SK-N-SH (cell line): Measurements from ENCODE around the gene CIB4. TPM values are rescaled to one million over a fixed set of nuclear protein-coding genes. Genes with fewer than 3 reads are reported as not detected.

Experiments
- CTCF ChIA-PET: fragments of 300-600, 350-600 bp; formaldehyde crosslinking; extraction: SDS; loops from one replicate; lab custom pipeline; 2021; lab: Yijun Ruan, JAX
- POLR2A ChIA-PET: fragments of 350-600 bp; sonication (Branson Sonifier 250); formaldehyde crosslinking; extraction: SDS; loops from one replicate; lab custom pipeline; 2020; ENCODE audit warnings: antibody characterized with exemption, inconsistent platforms; lab: Yijun Ruan, JAX
- DNase-seq: peaks from one replicate; pipeline ENCODE4 v3.0.0; 2012
- H2AFZ ChIP-seq: fragments of 200-600 bp; sonication (generic); 2 replicates; pipeline ENCODE4 v1.8.1; 2016; ENCODE audit warnings: antibody characterized with exemption, mild to moderate bottlenecking, low read depth
- H3F3A ChIP-seq: fragments of 200-600 bp; sonication (generic); replicated peaks from 2 replicates; pipeline ENCODE3; 2016; ENCODE audit warnings: antibody characterized with exemption, mild to moderate bottlenecking; ENCODE audit not compliant: insufficient read depth
- H3K27ac ChIP-seq, 2 experiments: fragments of 200-500 bp in 1 of 2; fragments of 200-600 bp in 1 of 2; sonication (Bioruptor generic) in 1 of 2; sonication (generic), shearing (Covaris generic) in 1 of 2; 2 replicates each; pipeline versions ENCODE4 v1.5.1 to v1.6.1; 2014 to 2016; ENCODE audit warnings: low read depth in 2 of 2, inconsistent platforms in 1 of 2, low read length in 1 of 2, mild to moderate bottlenecking in 1 of 2, mixed read lengths in 1 of 2
- H3K27me3 ChIP-seq: fragments of 200-600 bp; sonication (generic), shearing (Covaris generic); 2 replicates; pipeline ENCODE4 v1.6.1; 2016; ENCODE audit warnings: mixed run types; ENCODE audit not compliant: insufficient read depth
- H3K36me3 ChIP-seq, 2 experiments: fragments of 200-500 bp in 1 of 2; fragments of 200-600 bp in 1 of 2; sonication (Bioruptor generic) in 1 of 2; sonication (generic) in 1 of 2; replicated peaks in 1 of 2; 2 replicates each; pipeline versions ENCODE3 to v1.5.1; 2014 to 2016; ENCODE audit warnings: low read length in 1 of 2, mild to moderate bottlenecking in 1 of 2; ENCODE audit not compliant: insufficient read depth in 2 of 2, control insufficient read depth in 1 of 2
- H3K4me1 ChIP-seq, 2 experiments: fragments of 200-500 bp in 1 of 2; fragments of 200-600 bp in 1 of 2; sonication (Bioruptor generic) in 1 of 2; sonication (generic), shearing (Covaris generic) in 1 of 2; 2 replicates each; pipeline versions ENCODE4 v1.5.1 to v1.6.1; 2014 to 2016; ENCODE audit warnings: low read depth in 1 of 2, low read length in 1 of 2, mixed run types in 1 of 2; ENCODE audit not compliant: insufficient read depth in 2 of 2, control insufficient read depth in 1 of 2
- H3K4me2 ChIP-seq: fragments of 200-600 bp; sonication (generic), shearing (Covaris generic); 2 replicates; pipeline ENCODE4 v1.6.1; 2017; ENCODE audit warnings: mixed run types
- H3K4me3 ChIP-seq, 2 experiments: fragments of 200-500 bp in 1 of 2; fragments of 200-600 bp in 1 of 2; sonication (Bioruptor generic) in 1 of 2; sonication (generic), shearing (Covaris generic) in 1 of 2; 2 replicates each; pipeline versions ENCODE4 v1.5.1 to v1.8.1; 2014 to 2016; ENCODE audit warnings: low read depth in 2 of 2, inconsistent platforms in 1 of 2, low read length in 1 of 2, mild to moderate bottlenecking in 1 of 2, mixed read lengths in 1 of 2, moderate library complexity in 1 of 2
- H3K79me2 ChIP-seq: fragments of 200-600 bp; sonication (generic); 2 replicates; pipeline ENCODE4 v1.8.1; 2017; ENCODE audit warnings: mild to moderate bottlenecking; ENCODE audit not compliant: insufficient read depth
- H3K9ac ChIP-seq: fragments of 200-600 bp; sonication (generic); 2 replicates; pipeline ENCODE4 v1.6.1; 2017; ENCODE audit warnings: mixed run types
- H3K9me2 ChIP-seq: fragments of 200-600 bp; sonication (generic); 2 replicates; pipeline ENCODE4 v1.6.1; 2017; ENCODE audit warnings: mixed run types
- H3K9me3 ChIP-seq: fragments of 200-600 bp; sonication (generic); 2 replicates; pipeline ENCODE4 v1.6.1; 2017; ENCODE audit warnings: mixed run types, mild to moderate bottlenecking, moderate library complexity
- H4K20me1 ChIP-seq: fragments of 200-600 bp; sonication (generic); 2 replicates; pipeline ENCODE4 v1.6.1; 2017; ENCODE audit warnings: mild to moderate bottlenecking, mixed run types; ENCODE audit not compliant: insufficient read depth
- CTCF ChIP-seq: fragments of 200-600 bp; sonication (generic); IDR thresholded peaks from 2 replicates; pipeline ENCODE4 v1.6.1; 2017; ENCODE audit warnings: antibody characterized with exemption, mild to moderate bottlenecking, moderate library complexity
- EZH2phosphoT487 ChIP-seq: fragments of 200-600 bp; sonication (generic); IDR thresholded peaks from 2 replicates; pipeline ENCODE4 v1.6.1; 2017; ENCODE audit warnings: low read depth, mixed run types, mild to moderate bottlenecking, antibody characterized with exemption, moderate library complexity, borderline replicate concordance
- GATA2 ChIP-seq: sonication (generic); formaldehyde crosslinking; IDR thresholded peaks from 2 replicates; pipeline ENCODE4 v1.5.0; 2020; ENCODE audit warnings: mild to moderate bottlenecking, missing genetic modification reagents
- JUND ChIP-seq: IDR thresholded peaks from 2 replicates; pipeline ENCODE4 v1.4.0; 2012
- MEF2A ChIP-seq: IDR thresholded peaks from 2 replicates; pipeline ENCODE4 v1.4.0; 2012; ENCODE audit warnings: low read depth, borderline replicate concordance
- PBX3 ChIP-seq: IDR thresholded peaks from 2 replicates; pipeline ENCODE4; 2012
- POLR2AphosphoS5 ChIP-seq: IDR thresholded peaks from 2 replicates; pipeline ENCODE4 v1.6.1; 2012; ENCODE audit warnings: low read depth, low read length
- REST ChIP-seq: IDR thresholded peaks from 2 replicates; pipeline ENCODE4 v1.6.1; 2012; ENCODE audit warnings: mild to moderate bottlenecking, low read depth, low read length, moderate library complexity
- RXRA ChIP-seq: IDR thresholded peaks from 2 replicates; pipeline ENCODE4 v1.4.0; 2012; ENCODE audit warnings: low read depth, mild to moderate bottlenecking, borderline replicate concordance
- SMC3 ChIP-seq: IDR thresholded peaks from 2 replicates; pipeline ENCODE4 v1.6.1; 2012; ENCODE audit warnings: low read depth, low read length, improper control_type of control experiment
- TAF1 ChIP-seq: IDR thresholded peaks from 2 replicates; pipeline ENCODE4 v1.6.1; 2012; ENCODE audit warnings: low read depth, mild to moderate bottlenecking, low read length, moderate library complexity, borderline replicate concordance
- TEAD4 ChIP-seq: IDR thresholded peaks from 2 replicates; pipeline ENCODE4 v1.4.0; 2012; ENCODE audit warnings: mild to moderate bottlenecking, borderline replicate concordance; ENCODE audit not compliant: insufficient read depth
- USF1 ChIP-seq: IDR thresholded peaks from 2 replicates; pipeline ENCODE4 v1.4.0; 2012; ENCODE audit warnings: low read depth, borderline replicate concordance
- USF2 ChIP-seq: fragments of 150-350 bp; IDR thresholded peaks from 2 replicates; pipeline ENCODE4 v1.6.1; 2017; ENCODE audit warnings: antibody characterized with exemption, low read length, low read depth, borderline replicate concordance
- WGBS: methylation state at CpG from one replicate; pipeline ENCODE4 v1.1.6; 2017; ENCODE audit warnings: low lambda C conversion rate; 5-methylcytosine and 5-hydroxymethylcytosine counted together
- polyA plus RNA-seq, 3 experiments: library from polyadenylated mRNA; depleted of rRNA; stranded (reverse); fragments of >200 nt; gene quantifications; 2 replicates each; pipeline ENCODE4 v1.2.3, GENCODE V29; 2012

CIB4 gene
- polyA plus RNA-seq, 1 of the 3 experiments (the other 2 are of a cell fraction), result not detected

GRCh38 chr2:26542194-26542455 lies 99.0 kb downstream of the CIB4 start:
- Histone ChIP-seq H2AFZ (no peak overlapping the region), H3F3A (no peaks in the 10 kb centered on the region), H3K9me2 (no peaks in the 10 kb centered on the region), H3K36me3 (no peaks in the 10 kb centered on the region)
- POLR2A ChIA-PET, result no interaction called here
- no peak for TF ChIP-seq TEAD4
- TF ChIP-seq REST, result no peak
- no peak for TF ChIP-seq SMC3
- no peak for TF ChIP-seq CTCF
- no peak for TF ChIP-seq JUND
- TF ChIP-seq EZH2phosphoT487, result no peak
- TF ChIP-seq USF2, result no peak
- no peak for TF ChIP-seq MEF2A
- no peak for TF ChIP-seq PBX3
- no peak for TF ChIP-seq TAF1
- TF ChIP-seq GATA2, result no peak
- no peak for TF ChIP-seq RXRA
- TF ChIP-seq USF1, result no peak
- TF ChIP-seq POLR2AphosphoS5, result no peak
- TF ChIP-seq, all 33 proteins: peak for 0
- H3K4me3 ChIP-seq, result no peak overlapping the region
- DNase-seq, result no peak
- H3K4me1 ChIP-seq, result no peaks in the 10 kb centered on the region
- no peak overlapping the region for H3K4me2 ChIP-seq
- peaks cover 5% of the 10 kb centered on the region; the same call in 1 of the 2 replicates for H3K27me3 ChIP-seq
- H3K79me2 ChIP-seq, result no peaks in the 10 kb centered on the region
- H3K27ac ChIP-seq, result no peak overlapping the region
- CTCF ChIA-PET, result interaction anchor here (1.0 to 6.8 kb wide), 9 partner anchors 9 to 35 kb away, joined by 3 to 39 read pairs (median 6); a partner anchor contains a TSS
- whole genome bisulfite sequencing, result 61% methylated on average over 5 of the region's 5 CpGs
- no peak overlapping the region for H3K9ac ChIP-seq
- H4K20me1 ChIP-seq, result no peaks in the 10 kb centered on the region
- H3K9me3 ChIP-seq, result no peaks in the 10 kb centered on the region
